Fibroblast of peridontal ligament (primary cell): Measurements from ENCODE around the gene CCDC127.

ENCODE experiments used
- DNase-seq: peaks from one replicate; pipeline ENCODE4 v3.0.0-alpha.2; 2010; ENCODE audit errors: extremely low read depth

The CCDC127 gene

GRCh38 chr5:189486-189885 lies 28.5 kb downstream of the CCDC127 start:
- DNase-seq: no peak

GRCh38 chr5:188488-189481 lies 29.2 kb downstream of the CCDC127 start:
- peak; percentile 76 for DNase-seq

GRCh38 chr5:187617-188451 lies 30.1 kb downstream of the CCDC127 start:
- DNase-seq: no peak

GRCh38 chr5:187042-187431 lies 30.9 kb downstream of the CCDC127 start:
- no peak for DNase-seq

GRCh38 chr5:186091-187041 lies 31.6 kb downstream of the CCDC127 start:
- no peak for DNase-seq

- no peak for DNase-seq
Observed at GRCh38 chr5:185095-186070, 32.6 kb downstream of the CCDC127 start.

- peak; percentile 24 for DNase-seq
Observed at GRCh38 chr5:184471-184870, 33.5 kb downstream of the CCDC127 start.

- no peak for DNase-seq
Observed at GRCh38 chr5:182126-182525, 35.8 kb downstream of the CCDC127 start.

- DNase-seq: no peak
Observed at GRCh38 chr5:181566-181965, 36.4 kb downstream of the CCDC127 start.

GRCh38 chr5:181160-181559 lies 36.8 kb downstream of the CCDC127 start:
- DNase-seq: no peak

- DNase-seq: no peak
Observed at GRCh38 chr5:180286-180918, 37.6 kb downstream of the CCDC127 start.

GRCh38 chr5:179401-179800 lies 38.6 kb downstream of the CCDC127 start:
- DNase-seq: no peak

- DNase-seq: no peak
Observed at GRCh38 chr5:178110-178509, 39.8 kb downstream of the CCDC127 start.

- no peak for DNase-seq
Observed at GRCh38 chr5:176296-176823, 41.6 kb downstream of the CCDC127 start.

- DNase-seq: no peak
Observed at GRCh38 chr5:174876-175465, 43.0 kb downstream of the CCDC127 start.

- DNase-seq: no peak
Observed at GRCh38 chr5:174291-174600, 43.7 kb downstream of the CCDC127 start.

- DNase-seq: no peak
Observed at GRCh38 chr5:173392-174290, 44.3 kb downstream of the CCDC127 start.

- DNase-seq: no peak
Observed at GRCh38 chr5:172841-173251, 45.1 kb downstream of the CCDC127 start.
